ENCODE measurements around the gene TCF20. TPM values are rescaled to one million over a fixed set of nuclear protein-coding genes. Genes with fewer than 3 reads are reported as not detected.

The TCF20 gene
- total RNA-seq, 3 donors from 2014 or later (not counting 1 experiment from before 2014, with no cell fraction given) = 57.8 to 70.8 (median 69.1) TPM

DNA sequence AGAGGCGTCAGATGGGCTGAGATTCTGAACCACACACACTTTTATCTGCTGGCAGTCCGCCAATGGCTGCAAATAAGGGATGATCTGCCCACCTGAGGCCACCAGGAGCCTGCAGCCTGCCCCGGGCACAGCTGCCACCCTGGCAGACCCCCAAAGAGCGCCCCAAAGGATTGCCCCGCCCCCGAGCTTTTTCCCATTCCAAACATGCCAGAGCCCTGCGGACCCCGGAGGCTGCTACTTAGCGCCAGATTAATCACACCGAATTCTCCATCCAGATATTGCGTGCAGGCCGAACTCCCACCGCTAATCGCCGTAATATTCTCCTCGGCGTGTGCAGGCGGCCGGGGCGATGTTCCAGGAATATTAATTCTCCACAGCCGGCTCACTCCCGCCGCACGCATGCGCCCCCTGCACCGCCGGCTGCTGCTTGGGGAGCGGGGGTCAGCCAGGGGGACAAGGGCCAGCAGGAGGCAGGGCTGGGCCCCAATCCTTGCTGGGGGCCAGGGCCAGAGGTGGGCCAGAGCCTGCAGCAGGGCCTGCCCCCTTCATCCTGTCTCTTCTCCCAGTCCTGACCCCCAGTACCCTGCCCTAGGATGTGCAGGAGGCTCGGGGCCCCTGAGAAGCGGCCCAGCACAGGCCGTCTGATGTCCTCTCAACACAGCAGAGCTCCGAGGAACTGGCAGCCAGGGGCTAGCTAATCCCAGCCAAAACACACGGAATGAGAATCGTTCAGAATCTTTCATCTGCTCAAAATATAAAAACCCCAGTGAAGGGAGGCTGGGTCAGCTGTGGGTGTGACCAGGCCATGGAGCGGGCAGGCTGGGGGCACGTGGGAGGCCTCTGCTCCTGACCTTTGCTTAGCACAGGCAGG lies 19.5 kb upstream of the TCF20 start:
- WGBS (ENCODE audit: insufficient coverage) = 95% methylated on average over 36 of the region's 36 CpGs
- TF ChIP-seq, protein P1, sequence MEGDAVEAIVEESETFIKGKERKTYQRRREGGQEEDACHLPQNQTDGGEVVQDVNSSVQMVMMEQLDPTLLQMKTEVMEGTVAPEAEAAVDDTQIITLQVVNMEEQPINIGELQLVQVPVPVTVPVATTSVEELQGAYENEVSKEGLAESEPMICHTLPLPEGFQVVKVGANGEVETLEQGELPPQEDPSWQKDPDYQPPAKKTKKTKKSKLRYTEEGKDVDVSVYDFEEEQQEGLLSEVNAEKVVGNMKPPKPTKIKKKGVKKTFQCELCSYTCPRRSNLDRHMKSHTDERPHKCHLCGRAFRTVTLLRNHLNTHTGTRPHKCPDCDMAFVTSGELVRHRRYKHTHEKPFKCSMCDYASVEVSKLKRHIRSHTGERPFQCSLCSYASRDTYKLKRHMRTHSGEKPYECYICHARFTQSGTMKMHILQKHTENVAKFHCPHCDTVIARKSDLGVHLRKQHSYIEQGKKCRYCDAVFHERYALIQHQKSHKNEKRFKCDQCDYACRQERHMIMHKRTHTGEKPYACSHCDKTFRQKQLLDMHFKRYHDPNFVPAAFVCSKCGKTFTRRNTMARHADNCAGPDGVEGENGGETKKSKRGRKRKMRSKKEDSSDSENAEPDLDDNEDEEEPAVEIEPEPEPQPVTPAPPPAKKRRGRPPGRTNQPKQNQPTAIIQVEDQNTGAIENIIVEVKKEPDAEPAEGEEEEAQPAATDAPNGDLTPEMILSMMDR (IDR thresholded peaks at IDR 0.05) = no peak
- H3K36me3 ChIP-seq (ENCODE audit: control insufficient read depth, insufficient read depth, low read length) = no peaks in the 10 kb centered on the region
- H3K36me3 Mint-ChIP-seq = no peaks in the 10 kb centered on the region
- no peaks in the 10 kb centered on the region for H3K9me3 ChIP-seq (ENCODE audit: control insufficient read depth, insufficient read depth, low read length)
- no peak for DNase-seq
- peaks cover 28% of the 10 kb centered on the region for H3K4me1 ChIP-seq (ENCODE audit: control insufficient read depth, insufficient read depth, low read length)
- no peak overlapping the region for H3K4me3 Mint-ChIP-seq
- no peaks in the 10 kb centered on the region for H3K9me3 Mint-ChIP-seq
- intact Hi-C loops (cut with micrococcal nuclease) = no loop called here
- H3K27me3 ChIP-seq (ENCODE audit: control insufficient read depth, insufficient read depth, low read length) = no peaks in the 10 kb centered on the region
- no peaks in the 10 kb centered on the region for H3K27me3 Mint-ChIP-seq (ENCODE audit: low read depth in 2 of 2)
- H3K4me3 ChIP-seq (ENCODE audit: low read length) = no peak overlapping the region
- no peak for ATAC-seq
- no peak overlapping the region for H3K27ac Mint-ChIP-seq
- peaks cover 11 to 20% of the 10 kb centered on the region in 2 donors for H3K4me1 Mint-ChIP-seq
- no peak overlapping the region for H3K27ac ChIP-seq (ENCODE audit: low read length)

DNA sequence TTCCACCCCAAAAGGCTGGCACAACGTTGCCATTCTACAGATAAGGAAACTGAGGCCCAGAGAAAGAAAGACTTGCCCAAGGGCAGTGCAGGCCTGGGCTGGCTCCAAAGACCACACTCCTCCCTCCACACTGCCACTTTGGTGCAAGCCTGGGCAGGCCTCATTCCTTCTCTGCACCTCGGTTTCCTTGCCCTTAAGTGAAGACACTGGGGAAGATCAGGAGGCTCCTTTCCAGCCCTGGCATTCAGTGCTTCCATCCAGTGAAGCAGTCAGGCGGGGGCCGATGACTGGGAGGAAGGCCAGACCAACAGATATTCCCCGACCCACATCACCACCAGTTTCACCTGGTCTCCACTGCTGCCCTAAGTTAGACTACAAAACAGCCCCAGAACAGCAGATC lies 18.3 kb upstream of the TCF20 start:
- H3K9me3 ChIP-seq (ENCODE audit: control insufficient read depth, insufficient read depth, low read length) = no peaks in the 10 kb centered on the region
- H3K36me3 ChIP-seq (ENCODE audit: control insufficient read depth, insufficient read depth, low read length) = no peaks in the 10 kb centered on the region
- no peak overlapping the region for H3K27ac Mint-ChIP-seq
- intact Hi-C loops (cut with micrococcal nuclease) = no loop called here
- H3K27ac ChIP-seq (ENCODE audit: low read length) = no peak overlapping the region
- peaks cover 9% of the 10 kb centered on the region for H3K27me3 ChIP-seq (ENCODE audit: control insufficient read depth, insufficient read depth, low read length)
- peaks cover 33% of the 10 kb centered on the region for H3K4me1 ChIP-seq (ENCODE audit: control insufficient read depth, insufficient read depth, low read length)
- DNase-seq (no peak), ATAC-seq (no peak)
- peaks cover 11 to 25% of the 10 kb centered on the region in 2 donors for H3K4me1 Mint-ChIP-seq
- no peak overlapping the region for H3K4me3 Mint-ChIP-seq
- H3K4me3 ChIP-seq (ENCODE audit: low read length) = no peak overlapping the region
- no peaks in the 10 kb centered on the region for H3K36me3 Mint-ChIP-seq
- 90% methylated on average over 5 of the region's 5 CpGs for WGBS (ENCODE audit: insufficient coverage)
- no peaks in the 10 kb centered on the region for H3K9me3 Mint-ChIP-seq
- TF ChIP-seq, protein P1 (IDR thresholded peaks at IDR 0.05) = no peak
- peaks cover 0 to 5% of the 10 kb centered on the region in 2 donors for H3K27me3 Mint-ChIP-seq (ENCODE audit: low read depth in 2 of 2)

DNA sequence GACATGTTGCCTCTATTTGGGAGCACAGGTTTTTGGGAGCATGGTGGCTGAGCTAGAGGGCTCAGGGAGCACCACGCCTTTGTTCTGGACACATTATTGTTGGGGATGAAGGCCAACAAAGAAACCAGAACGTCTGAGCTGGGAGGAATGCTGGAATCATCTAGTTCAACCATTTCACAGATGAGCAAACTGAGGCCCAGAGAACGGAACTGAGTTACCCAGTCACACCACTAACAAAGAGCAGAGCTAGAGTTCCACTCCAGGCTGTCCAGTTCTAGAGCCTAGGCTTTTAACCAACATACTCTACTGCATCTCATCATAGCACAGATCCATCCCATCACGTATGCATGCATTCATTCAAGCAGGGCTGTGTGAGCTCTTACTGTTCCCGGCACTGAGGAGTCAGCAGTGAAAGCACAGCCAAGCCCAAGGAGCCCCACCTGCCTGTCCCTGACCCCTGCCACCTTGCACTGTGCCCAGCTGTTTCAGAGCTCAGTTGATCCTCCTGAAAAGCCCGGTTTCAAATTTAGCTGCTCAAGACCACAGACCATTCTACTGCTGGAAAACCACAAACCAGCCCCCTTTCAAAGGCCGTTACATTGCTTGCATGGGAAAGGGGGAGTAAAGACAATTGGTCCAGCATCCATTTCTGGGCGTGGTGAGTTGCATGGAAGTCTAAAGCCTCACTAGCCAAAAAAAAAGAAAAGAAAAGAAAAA lies 16.9 kb upstream of the TCF20 start:
- 51% methylated on average over 8 of the region's 8 CpGs for WGBS (ENCODE audit: insufficient coverage)
- Mint-ChIP-seq H3K27ac (no peak overlapping the region), H3K9me3 (no peaks in the 10 kb centered on the region), H3K36me3 (no peaks in the 10 kb centered on the region), H3K4me1 (peaks cover 15 to 33% of the 10 kb centered on the region in 2 donors), H3K27me3 (ENCODE audit: low read depth in 2 of 2) (peaks cover 7 to 13% of the 10 kb centered on the region in 2 donors), H3K4me3 (no peak overlapping the region)
- intact Hi-C loops (cut with micrococcal nuclease) = no loop called here
- Histone ChIP-seq H3K36me3 (ENCODE audit: control insufficient read depth, insufficient read depth, low read length) (no peaks in the 10 kb centered on the region), H3K4me3 (ENCODE audit: low read length) (no peak overlapping the region), H3K9me3 (ENCODE audit: control insufficient read depth, insufficient read depth, low read length) (no peaks in the 10 kb centered on the region), H3K27me3 (ENCODE audit: control insufficient read depth, insufficient read depth, low read length) (peaks cover 21% of the 10 kb centered on the region), H3K27ac (ENCODE audit: low read length) (no peak overlapping the region), H3K4me1 (ENCODE audit: control insufficient read depth, insufficient read depth, low read length) (peaks cover 43% of the 10 kb centered on the region)
- ATAC-seq (no peak), DNase-seq (no peak)
- TF ChIP-seq, protein P1 (IDR thresholded peaks at IDR 0.05) = no peak

Measured in natural killer cell (primary cell).